ENCODE measurements around the gene CHST8.
"Not testable (repeated sequence)": the region's sequence is repeated elsewhere in the genome, so short reads cannot be mapped to it uniquely, and the experiment has no call there.

The CHST8 gene

DNA sequence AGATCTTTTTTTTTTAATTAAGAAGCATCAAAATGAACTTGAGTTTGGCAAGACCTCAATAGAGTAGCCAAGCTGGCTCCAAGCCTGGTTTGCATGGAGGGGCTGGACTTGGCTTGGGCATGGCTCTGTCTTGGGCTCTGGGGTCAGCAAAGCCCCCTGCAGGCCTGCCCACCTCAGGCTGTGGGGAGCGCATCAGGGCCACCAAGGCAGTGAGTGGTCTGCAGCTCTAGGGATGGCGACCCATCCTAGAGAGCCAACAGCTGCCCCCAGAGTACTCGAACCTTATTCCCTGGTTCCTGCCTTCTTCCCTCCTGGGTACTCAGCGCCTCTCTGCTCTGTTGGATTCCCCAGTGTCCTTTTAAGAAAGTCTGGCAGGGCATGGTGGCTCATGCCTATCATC, 5.4 kb upstream of the CHST8 start:
- H3K9ac ChIP-seq (ENCODE audit: low read depth in 1 of 2, low read length in 2 of 2), result no peak overlapping the region
- no peaks in the 10 kb centered on the region for H3K4me1 ChIP-seq (ENCODE audit: control insufficient read depth in 2 of 2, insufficient read depth in 2 of 2, low read length in 2 of 2)
- no peak overlapping the region for H3K4me3 ChIP-seq (ENCODE audit: low read length in 2 of 2)
- no peak overlapping the region for H3K27ac ChIP-seq (ENCODE audit: low read depth in 2 of 2, low read length in 2 of 2)
- no peaks in the 10 kb centered on the region for H3K36me3 ChIP-seq (ENCODE audit: control insufficient read depth in 2 of 2, insufficient read depth in 2 of 2, low read length in 2 of 2)
- H3K27me3 ChIP-seq (ENCODE audit: control insufficient read depth in 2 of 2, insufficient read depth in 2 of 2, low read length in 2 of 2), result peaks cover 6 to 12% of the 10 kb centered on the region in 2 donors
- H3K9me3 ChIP-seq (ENCODE audit: control insufficient read depth in 2 of 2, low read length in 2 of 2), result no peaks in the 10 kb centered on the region

DNA sequence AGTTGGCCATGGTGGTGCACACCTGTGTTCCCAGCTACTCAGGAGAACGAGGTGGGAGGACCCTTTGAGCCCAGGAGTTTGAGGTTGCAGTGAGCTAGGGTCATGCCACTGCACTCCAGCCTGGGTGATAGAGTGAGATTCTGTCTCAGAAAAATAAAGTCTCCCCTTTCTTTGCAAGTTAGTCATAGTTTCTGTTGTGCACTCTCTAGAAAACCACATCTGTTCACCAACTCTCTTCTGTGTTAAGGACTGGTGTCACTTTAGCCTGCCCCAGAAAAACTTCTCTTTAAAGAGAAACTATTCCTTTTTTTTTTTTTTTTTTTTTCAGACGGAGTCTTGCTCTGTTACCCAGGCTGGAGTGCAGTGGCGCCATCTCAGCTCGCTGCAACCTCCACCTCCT, 4.9 kb upstream of the CHST8 start:
- no peaks in the 10 kb centered on the region for H3K9me3 ChIP-seq (ENCODE audit: control insufficient read depth in 2 of 2, low read length in 2 of 2)
- H3K27ac ChIP-seq (ENCODE audit: low read depth in 2 of 2, low read length in 2 of 2), result no peak overlapping the region
- H3K4me3 ChIP-seq (ENCODE audit: low read length in 2 of 2), result no peak overlapping the region
- no peaks in the 10 kb centered on the region for H3K36me3 ChIP-seq (ENCODE audit: control insufficient read depth in 2 of 2, insufficient read depth in 2 of 2, low read length in 2 of 2)
- H3K4me1 ChIP-seq (ENCODE audit: control insufficient read depth in 2 of 2, insufficient read depth in 2 of 2, low read length in 2 of 2), result no peaks in the 10 kb centered on the region
- H3K27me3 ChIP-seq (ENCODE audit: control insufficient read depth in 2 of 2, insufficient read depth in 2 of 2, low read length in 2 of 2), result peaks cover 6 to 12% of the 10 kb centered on the region in 2 donors
- H3K9ac ChIP-seq (ENCODE audit: low read depth in 1 of 2, low read length in 2 of 2), result no peak overlapping the region

DNA sequence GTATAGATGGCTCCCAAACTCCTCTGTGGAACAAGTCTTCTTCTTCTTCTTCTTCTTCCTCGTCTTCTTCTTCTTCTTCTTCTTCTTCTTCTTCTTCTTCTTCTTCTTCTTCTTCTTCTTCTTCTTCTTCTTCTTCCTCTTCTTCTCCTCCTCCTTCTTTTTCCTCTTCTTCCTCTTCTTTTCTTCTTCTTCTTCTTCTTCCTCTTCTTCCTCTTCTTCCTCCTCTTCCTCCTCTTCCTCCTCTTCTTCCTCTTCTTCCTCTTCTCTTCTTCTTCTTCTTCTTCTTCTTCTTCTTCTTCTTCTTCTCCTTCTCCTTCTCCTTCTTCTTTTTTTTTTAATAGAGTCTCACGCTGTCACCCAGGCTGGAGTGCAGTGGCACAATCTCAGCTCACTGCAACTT, 3.4 kb upstream of the CHST8 start:
- not testable (repeated sequence) for H3K27ac ChIP-seq (ENCODE audit: low read depth in 2 of 2, low read length in 2 of 2); H3K9me3 ChIP-seq (ENCODE audit: control insufficient read depth in 2 of 2, low read length in 2 of 2); H3K4me1 ChIP-seq (ENCODE audit: control insufficient read depth in 2 of 2, insufficient read depth in 2 of 2, low read length in 2 of 2); H3K4me3 ChIP-seq (ENCODE audit: low read length in 2 of 2); H3K36me3 ChIP-seq (ENCODE audit: control insufficient read depth in 2 of 2, insufficient read depth in 2 of 2, low read length in 2 of 2); H3K9ac ChIP-seq (ENCODE audit: low read depth in 1 of 2, low read length in 2 of 2)
- peaks cover 14 to 15% of the 10 kb centered on the region in 2 donors for H3K27me3 ChIP-seq (ENCODE audit: control insufficient read depth in 2 of 2, insufficient read depth in 2 of 2, low read length in 2 of 2)

DNA sequence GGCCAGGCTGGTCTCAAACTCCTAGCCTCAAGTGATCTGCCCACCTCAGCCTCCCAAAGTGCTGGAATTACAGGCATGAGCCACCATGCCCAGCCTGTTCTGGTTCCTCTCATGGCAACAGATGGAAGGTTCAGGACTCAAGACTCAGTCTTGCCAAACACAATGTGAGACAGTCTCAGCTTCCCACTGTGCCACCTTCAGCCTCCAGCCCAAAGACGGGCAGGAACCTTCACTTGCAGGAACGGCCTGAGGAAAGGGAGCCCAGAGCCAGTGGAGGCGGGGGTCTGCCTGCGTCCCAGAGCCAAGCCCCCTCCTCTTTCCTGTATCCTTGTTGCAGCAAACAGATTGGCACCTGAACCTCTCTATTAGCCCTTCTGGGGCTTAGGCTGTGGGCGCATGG, 2.9 kb upstream of the CHST8 start:
- Histone ChIP-seq H3K4me1 (ENCODE audit: control insufficient read depth in 2 of 2, insufficient read depth in 2 of 2, low read length in 2 of 2) (peaks cover 0 to 2% of the 10 kb centered on the region in 2 donors), H3K9ac (ENCODE audit: low read depth in 1 of 2, low read length in 2 of 2) (no peak overlapping the region), H3K9me3 (ENCODE audit: control insufficient read depth in 2 of 2, low read length in 2 of 2) (no peaks in the 10 kb centered on the region), H3K27me3 (ENCODE audit: control insufficient read depth in 2 of 2, insufficient read depth in 2 of 2, low read length in 2 of 2) (peaks cover 19 to 20% of the 10 kb centered on the region in 2 donors), H3K36me3 (ENCODE audit: control insufficient read depth in 2 of 2, insufficient read depth in 2 of 2, low read length in 2 of 2) (no peaks in the 10 kb centered on the region), H3K4me3 (ENCODE audit: low read length in 2 of 2) (no peak overlapping the region), H3K27ac (ENCODE audit: low read depth in 2 of 2, low read length in 2 of 2) (no peak overlapping the region)

DNA sequence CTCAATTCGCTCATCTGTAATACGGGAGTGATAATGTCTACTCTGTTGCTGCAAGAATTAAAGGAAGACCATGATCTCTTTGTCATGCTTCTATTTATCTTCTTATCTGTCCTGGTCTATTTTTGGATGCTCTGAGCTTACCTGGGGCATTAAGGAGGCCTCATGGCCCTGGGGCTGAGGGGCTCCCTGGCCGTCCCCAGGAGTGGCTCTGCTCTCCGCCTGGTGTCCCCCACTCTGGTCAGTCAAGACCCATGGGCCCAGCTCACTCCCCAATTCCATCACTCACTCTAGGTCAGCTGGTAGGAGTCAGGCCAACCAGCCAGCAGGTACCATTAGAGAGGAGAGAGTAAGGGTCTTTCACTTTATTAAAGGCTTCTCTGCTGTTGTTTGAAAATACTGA, 1.1 kb upstream of the CHST8 start:
- Histone ChIP-seq H3K9ac (ENCODE audit: low read depth in 1 of 2, low read length in 2 of 2) (no peak overlapping the region), H3K27me3 (ENCODE audit: control insufficient read depth in 2 of 2, insufficient read depth in 2 of 2, low read length in 2 of 2) (peaks cover 25 to 29% of the 10 kb centered on the region in 2 donors), H3K9me3 (ENCODE audit: control insufficient read depth in 2 of 2, low read length in 2 of 2) (no peaks in the 10 kb centered on the region), H3K27ac (ENCODE audit: low read depth in 2 of 2, low read length in 2 of 2) (no peak overlapping the region), H3K36me3 (ENCODE audit: control insufficient read depth in 2 of 2, insufficient read depth in 2 of 2, low read length in 2 of 2) (no peaks in the 10 kb centered on the region), H3K4me1 (ENCODE audit: control insufficient read depth in 2 of 2, insufficient read depth in 2 of 2, low read length in 2 of 2) (peaks cover 0 to 2% of the 10 kb centered on the region in 2 donors), H3K4me3 (ENCODE audit: low read length in 2 of 2) (no peak overlapping the region)

DNA sequence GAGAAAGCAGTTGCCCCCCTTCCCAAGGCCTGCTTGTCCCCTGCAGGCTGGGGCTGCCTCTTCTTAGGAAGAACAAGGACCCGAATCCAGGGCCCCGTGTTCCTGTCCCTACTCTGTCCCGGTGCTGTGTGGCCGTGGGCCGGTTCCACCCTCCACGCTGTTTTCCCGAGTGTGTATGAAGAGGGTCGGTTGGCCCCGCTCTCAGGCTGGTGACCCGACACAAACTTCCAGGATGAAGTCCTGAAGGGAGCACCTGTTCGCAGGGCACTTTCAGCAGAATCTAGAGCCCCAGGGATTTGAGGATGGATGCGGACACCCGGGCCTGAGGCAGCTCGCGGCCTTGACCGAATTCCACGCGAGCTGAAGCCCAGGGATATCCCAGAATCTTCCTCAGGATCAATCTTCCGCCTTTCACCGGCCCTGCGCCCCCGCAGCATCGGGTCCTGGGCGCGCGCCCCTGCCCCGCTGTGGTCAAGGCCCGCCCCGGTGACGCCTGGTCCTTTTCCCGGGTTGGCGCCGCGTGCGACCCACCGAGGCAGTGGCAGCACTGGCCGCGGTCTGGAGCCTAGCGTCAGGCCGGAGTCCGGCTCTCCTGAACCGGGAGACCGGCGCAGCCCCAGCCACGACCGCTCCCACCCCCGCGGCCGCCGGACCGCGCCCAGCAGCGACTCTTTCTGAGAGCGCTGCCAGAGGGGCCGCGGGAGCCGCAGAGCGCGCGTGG, 528 bp upstream of the CHST8 start:
- Histone ChIP-seq H3K9me3 (ENCODE audit: control insufficient read depth in 2 of 2, low read length in 2 of 2) (no peaks in the 10 kb centered on the region), H3K4me3 (ENCODE audit: low read length in 2 of 2) (no peak overlapping the region), H3K9ac (ENCODE audit: low read depth in 1 of 2, low read length in 2 of 2) (no peak overlapping the region), H3K4me1 (ENCODE audit: control insufficient read depth in 2 of 2, insufficient read depth in 2 of 2, low read length in 2 of 2) (peaks cover 0 to 2% of the 10 kb centered on the region in 2 donors), H3K36me3 (ENCODE audit: control insufficient read depth in 2 of 2, insufficient read depth in 2 of 2, low read length in 2 of 2) (no peaks in the 10 kb centered on the region), H3K27ac (ENCODE audit: low read depth in 2 of 2, low read length in 2 of 2) (no peak overlapping the region), H3K27me3 (ENCODE audit: control insufficient read depth in 2 of 2, insufficient read depth in 2 of 2, low read length in 2 of 2) (peaks cover 29 to 31% of the 10 kb centered on the region in 2 donors)

DNA sequence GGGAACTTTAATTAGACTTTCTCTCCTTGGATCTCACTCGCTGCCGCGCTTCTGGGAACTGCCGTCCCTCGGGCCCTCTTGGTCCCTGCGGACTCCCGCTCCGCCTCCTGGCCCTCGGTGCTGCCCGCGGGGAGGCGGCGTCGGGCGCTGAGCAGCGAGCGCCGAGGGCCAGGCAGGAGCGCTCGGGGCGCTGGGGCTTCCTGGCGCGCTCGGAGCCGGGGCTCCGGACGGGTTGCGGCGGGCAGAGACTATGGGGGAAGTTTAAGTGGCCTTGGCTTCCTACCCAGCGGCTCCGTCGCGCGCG, 704 bp downstream of the CHST8 start:
- no peaks in the 10 kb centered on the region for H3K36me3 ChIP-seq (ENCODE audit: control insufficient read depth in 2 of 2, insufficient read depth in 2 of 2, low read length in 2 of 2)
- peaks cover 0 to 2% of the 10 kb centered on the region in 2 donors for H3K4me1 ChIP-seq (ENCODE audit: control insufficient read depth in 2 of 2, insufficient read depth in 2 of 2, low read length in 2 of 2)
- H3K27ac ChIP-seq (ENCODE audit: low read depth in 2 of 2, low read length in 2 of 2), result no peak overlapping the region
- no peaks in the 10 kb centered on the region for H3K9me3 ChIP-seq (ENCODE audit: control insufficient read depth in 2 of 2, low read length in 2 of 2)
- peaks cover 29 to 32% of the 10 kb centered on the region in 2 donors for H3K27me3 ChIP-seq (ENCODE audit: control insufficient read depth in 2 of 2, insufficient read depth in 2 of 2, low read length in 2 of 2)
- no peak overlapping the region for H3K9ac ChIP-seq (ENCODE audit: low read depth in 1 of 2, low read length in 2 of 2)
- H3K4me3 ChIP-seq (ENCODE audit: low read length in 2 of 2), result peak overlapping the region in 1 of 2 donors; percentile 23

DNA sequence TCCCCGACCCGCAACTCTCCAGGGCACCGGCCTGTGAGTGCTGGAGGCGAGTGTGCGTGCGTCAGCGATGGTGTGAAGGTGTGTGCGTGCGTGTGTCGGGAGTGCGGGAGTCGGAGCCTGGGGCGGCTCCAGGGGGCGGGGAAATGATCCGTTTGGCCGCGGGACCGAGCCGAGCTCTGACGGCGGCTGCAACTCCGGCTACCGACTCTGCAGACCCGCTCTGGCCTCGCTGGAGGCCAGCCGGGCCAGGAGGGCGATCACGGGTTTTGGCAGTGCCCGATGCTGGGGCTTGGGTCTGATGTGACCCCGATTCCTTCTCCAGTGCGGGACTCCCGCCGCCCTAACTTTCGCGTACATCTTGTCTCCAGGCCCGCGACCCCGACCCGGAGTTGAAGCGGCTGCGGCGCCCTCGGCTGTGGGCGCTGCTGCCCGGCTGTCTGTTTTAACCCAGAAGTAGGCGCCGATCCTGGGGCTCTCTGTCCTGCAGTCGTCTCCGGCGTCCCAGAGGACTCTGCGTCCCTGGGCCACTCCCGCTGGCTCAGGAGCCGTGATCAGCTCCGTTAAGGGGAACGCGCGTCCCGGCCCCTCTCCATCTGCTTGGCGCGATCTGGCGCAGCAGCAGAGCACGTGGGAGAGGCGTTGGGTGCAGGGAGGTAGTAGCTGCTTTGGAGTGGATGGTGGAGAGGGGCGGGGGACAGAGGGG, 1.2 kb downstream of the CHST8 start:
- Histone ChIP-seq H3K36me3 (ENCODE audit: control insufficient read depth in 2 of 2, insufficient read depth in 2 of 2, low read length in 2 of 2) (no peaks in the 10 kb centered on the region), H3K9ac (ENCODE audit: low read depth in 1 of 2, low read length in 2 of 2) (no peak overlapping the region), H3K27me3 (ENCODE audit: control insufficient read depth in 2 of 2, insufficient read depth in 2 of 2, low read length in 2 of 2) (peaks cover 29 to 32% of the 10 kb centered on the region in 2 donors), H3K27ac (ENCODE audit: low read depth in 2 of 2, low read length in 2 of 2) (no peak overlapping the region), H3K9me3 (ENCODE audit: control insufficient read depth in 2 of 2, low read length in 2 of 2) (no peaks in the 10 kb centered on the region), H3K4me1 (ENCODE audit: control insufficient read depth in 2 of 2, insufficient read depth in 2 of 2, low read length in 2 of 2) (peaks cover 0 to 2% of the 10 kb centered on the region in 2 donors), H3K4me3 (ENCODE audit: low read length in 2 of 2) (no peak overlapping the region)

DNA sequence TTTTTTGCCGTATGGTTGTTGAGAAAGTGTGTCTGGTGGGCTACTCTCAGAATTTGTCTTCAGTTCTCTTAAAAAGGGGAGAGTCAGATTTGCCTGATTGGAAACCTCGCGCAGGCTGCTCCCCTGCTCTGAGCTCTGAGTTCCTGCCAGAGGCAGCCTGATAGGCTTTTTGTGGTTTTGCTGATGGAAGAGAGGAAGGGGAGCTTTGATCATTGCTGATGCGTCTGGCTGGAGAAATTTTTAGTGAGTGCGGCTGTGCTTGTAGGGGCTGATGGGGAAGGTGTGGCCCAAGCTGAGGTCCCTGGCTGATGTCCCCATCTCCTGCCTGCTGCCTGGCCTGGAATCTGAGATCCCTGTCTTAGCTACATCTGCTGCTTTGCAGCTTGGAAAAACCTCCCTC, 2.8 kb downstream of the CHST8 start:
- Histone ChIP-seq H3K4me1 (ENCODE audit: control insufficient read depth in 2 of 2, insufficient read depth in 2 of 2, low read length in 2 of 2) (peaks cover 0 to 2% of the 10 kb centered on the region in 2 donors), H3K9me3 (ENCODE audit: control insufficient read depth in 2 of 2, low read length in 2 of 2) (no peaks in the 10 kb centered on the region), H3K9ac (ENCODE audit: low read depth in 1 of 2, low read length in 2 of 2) (no peak overlapping the region), H3K27me3 (ENCODE audit: control insufficient read depth in 2 of 2, insufficient read depth in 2 of 2, low read length in 2 of 2) (peaks cover 27 to 30% of the 10 kb centered on the region in 2 donors), H3K27ac (ENCODE audit: low read depth in 2 of 2, low read length in 2 of 2) (no peak overlapping the region), H3K36me3 (ENCODE audit: control insufficient read depth in 2 of 2, insufficient read depth in 2 of 2, low read length in 2 of 2) (no peaks in the 10 kb centered on the region), H3K4me3 (ENCODE audit: low read length in 2 of 2) (no peak overlapping the region)

DNA sequence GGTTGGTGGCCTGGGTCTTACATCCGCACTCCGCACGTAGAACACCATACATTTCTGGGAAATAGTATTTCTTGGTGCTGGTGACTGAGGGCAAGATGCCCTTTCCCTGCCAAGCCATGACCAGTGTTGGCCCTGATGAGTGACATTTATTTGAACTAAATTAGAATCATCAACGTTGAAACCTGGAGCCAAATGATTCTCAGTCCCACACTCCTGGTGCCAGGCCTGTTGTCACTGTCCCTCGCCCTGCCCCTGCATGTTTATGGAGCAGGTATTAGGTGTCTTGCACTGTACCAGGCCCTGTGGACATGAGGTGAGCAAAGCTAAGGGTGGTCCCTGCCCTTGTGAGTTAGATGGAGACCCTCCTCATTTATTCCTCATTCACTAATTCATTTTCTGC, 5.8 kb downstream of the CHST8 start:
- Histone ChIP-seq H3K27ac (ENCODE audit: low read depth in 2 of 2, low read length in 2 of 2) (no peak overlapping the region), H3K36me3 (ENCODE audit: control insufficient read depth in 2 of 2, insufficient read depth in 2 of 2, low read length in 2 of 2) (no peaks in the 10 kb centered on the region), H3K4me3 (ENCODE audit: low read length in 2 of 2) (no peak overlapping the region), H3K9ac (ENCODE audit: low read depth in 1 of 2, low read length in 2 of 2) (no peak overlapping the region), H3K4me1 (ENCODE audit: control insufficient read depth in 2 of 2, insufficient read depth in 2 of 2, low read length in 2 of 2) (peaks cover 0 to 2% of the 10 kb centered on the region in 2 donors), H3K9me3 (ENCODE audit: control insufficient read depth in 2 of 2, low read length in 2 of 2) (no peaks in the 10 kb centered on the region), H3K27me3 (ENCODE audit: control insufficient read depth in 2 of 2, insufficient read depth in 2 of 2, low read length in 2 of 2) (peaks cover 17 to 28% of the 10 kb centered on the region in 2 donors)
